ENCODE measurements around the gene XYLT2. TPM values are rescaled to one million over a fixed set of nuclear protein-coding genes. Genes with fewer than 3 reads are reported as not detected.

Gene XYLT2
- total and polyA plus RNA-seq, 2 of the 8 experiments (the other 6 are each of a cell fraction or from before 2014, with no cell fraction given), result 28.0 to 29.9 TPM

- CTCF ChIA-PET (ENCODE audit: partially characterized antibody), result interaction anchor here (1.0 to 1.9 kb wide), 4 partner anchors 42 to 169 kb away, joined by 5 to 10 read pairs (median 7); partner anchors contain the start of gene LRRC59
- FAIRE-seq, result no peak
- TF ChIP-seq SIX5 (IDR thresholded peaks at IDR 0.05; ENCODE audit: low read depth, low read length) (no peak), EGR1 (IDR thresholded peaks at IDR 0.05; ENCODE audit: borderline replicate concordance, low read depth, low read length) (no peak), CEBPB (IDR thresholded peaks at IDR 0.05; ENCODE audit: low read depth, low read length) (no peak)
Measured at GRCh38 chr17:50339381-50339780, 6.5 kb upstream of the XYLT2 start.

More at GRCh38 chr17:50339381-50339780, 6.5 kb upstream of the XYLT2 start:
- H4K8ac ChIP-seq (ENCODE audit: extremely low read depth, insufficient read depth, low read length), result no peak overlapping the region
- H3K27me3 ChIP-seq (replicated peaks in 1 of 4; ENCODE audit: control insufficient read depth in 3 of 4, extremely low read depth in 1 of 4, insufficient read depth in 3 of 4, low read length in 3 of 4), result no peaks in the 10 kb centered on the region
- H3K4ac ChIP-seq (replicated peaks; ENCODE audit: insufficient read length, low read depth, low read length), result no peak overlapping the region
- H3K79me2 ChIP-seq (ENCODE audit: control insufficient read depth in 1 of 2, insufficient read depth in 2 of 2, low read length in 2 of 2), result no peaks in the 10 kb centered on the region
- no peak overlapping the region for H3K56ac ChIP-seq (replicated peaks; ENCODE audit: insufficient read length, low read depth, low read length)
- 0 out of 2 replicates have a peak overlapping the region, but pooled peaks have one; percentile 16 for H2BK15ac ChIP-seq (ENCODE audit: low read length)
- H2AK5ac ChIP-seq (ENCODE audit: low read depth, low read length), result no peak overlapping the region
- no peaks in the 10 kb centered on the region for H3K4me1 ChIP-seq (replicated peaks in 1 of 4; ENCODE audit: control insufficient read depth in 3 of 4, insufficient read depth in 4 of 4, low read length in 3 of 4)
- no peaks in the 10 kb centered on the region for H4K20me1 ChIP-seq (replicated peaks in 1 of 2; ENCODE audit: control insufficient read depth in 1 of 2, insufficient read depth in 2 of 2, low read length in 2 of 2)
- H2AFZ ChIP-seq (ENCODE audit: low read length), result no peak overlapping the region
- H3K9me3 ChIP-seq (ENCODE audit: insufficient read depth in 2 of 2, low read depth in 1 of 2, low read length in 1 of 2), result peaks cover 4% of the 10 kb centered on the region in 2 experiments; a peak in 2 of 4 replicates
- no peak overlapping the region for H3K23ac ChIP-seq (ENCODE audit: insufficient read length)
- H3K4me3 ChIP-seq (ENCODE audit: extremely low read depth in 1 of 4, insufficient read depth in 2 of 4, low read depth in 3 of 4, low read length in 4 of 4), result no peak overlapping the region
- DNase-seq (ENCODE audit: low read depth in 1 of 2, low spot score in 2 of 2), result no peak
- H3K36me3 ChIP-seq (ENCODE audit: control insufficient read depth in 2 of 4, insufficient read depth in 4 of 4, low read length in 3 of 4), result no peaks in the 10 kb centered on the region
- H3K14ac ChIP-seq (ENCODE audit: insufficient read length), result no peak overlapping the region
- no peak overlapping the region for H4K5ac ChIP-seq (ENCODE audit: insufficient read length, low read depth, low read length)
- no peak overlapping the region for H2BK120ac ChIP-seq (replicated peaks; ENCODE audit: low read depth, low read length)
- H3K23me2 ChIP-seq (ENCODE audit: low read depth, low read length), result no peaks in the 10 kb centered on the region
- H3K4me2 ChIP-seq (ENCODE audit: insufficient read depth in 1 of 2, low read depth in 2 of 2, low read length in 2 of 2), result no peak overlapping the region
- H2BK5ac ChIP-seq (ENCODE audit: low read depth, low read length), result no peak overlapping the region
- no peaks in the 10 kb centered on the region for H3K79me1 ChIP-seq (ENCODE audit: low read depth, low read length)
- no peak overlapping the region for H2BK12ac ChIP-seq (ENCODE audit: low read depth, low read length)
- no peak overlapping the region for H4K91ac ChIP-seq (replicated peaks; ENCODE audit: insufficient read length, low read length)
- POLR2A ChIA-PET (ENCODE audit: partially characterized antibody), result no interaction called here
- H2BK20ac ChIP-seq (ENCODE audit: low read length), result no peak overlapping the region
- no peak overlapping the region for H3K18ac ChIP-seq (ENCODE audit: extremely low read depth, low read length)
- no peak overlapping the region for H3K9ac ChIP-seq (replicated peaks in 1 of 4; ENCODE audit: extremely low read depth in 1 of 4, low read depth in 3 of 4, low read length in 3 of 4)
- no peak overlapping the region for H3K27ac ChIP-seq (ENCODE audit: low read depth, low read length)
